ENCODE data around the gene UNC13D.
"Not testable (repeated sequence)": the region's sequence is repeated elsewhere in the genome, so short reads cannot be mapped to it uniquely, and the experiment has no call there.

Gene UNC13D

GRCh38 chr17:75819116-75819515 lies 25.1 kb downstream of the UNC13D start:
- DNase-seq: no peak

GRCh38 chr17:75818326-75818885 lies 25.8 kb downstream of the UNC13D start:
- DNase-seq: no peak

GRCh38 chr17:75817571-75817970 lies 26.6 kb downstream of the UNC13D start:
- DNase-seq: no peak

- DNase-seq: no peak
Observed at GRCh38 chr17:75816693-75817092, 27.5 kb downstream of the UNC13D start.

GRCh38 chr17:75815399-75815798 lies 28.8 kb downstream of the UNC13D start:
- DNase-seq: no peak

- DNase-seq: no peak
Observed at GRCh38 chr17:75814900-75815373, 29.3 kb downstream of the UNC13D start.

- no peak for DNase-seq
Observed at GRCh38 chr17:75814021-75814395, 30.2 kb downstream of the UNC13D start.

- DNase-seq: no peak
Observed at GRCh38 chr17:75813081-75814020, 30.9 kb downstream of the UNC13D start.

- DNase-seq: no peak
Observed at GRCh38 chr17:75812096-75813013, 31.8 kb downstream of the UNC13D start.

- DNase-seq: no peak
Observed at GRCh38 chr17:75811174-75811573, 33.0 kb downstream of the UNC13D start.

GRCh38 chr17:75810756-75811155 lies 33.4 kb downstream of the UNC13D start:
- not testable (repeated sequence) for DNase-seq

GRCh38 chr17:75810216-75810615 lies 34.0 kb downstream of the UNC13D start:
- DNase-seq: no peak

GRCh38 chr17:75809631-75810111 lies 34.5 kb downstream of the UNC13D start:
- no peak for DNase-seq

- DNase-seq: peak; percentile 63
Observed at GRCh38 chr17:75808905-75809621, 35.1 kb downstream of the UNC13D start.

GRCh38 chr17:75808549-75808904 lies 35.7 kb downstream of the UNC13D start:
- no peak for DNase-seq

GRCh38 chr17:75807861-75808260 lies 36.3 kb downstream of the UNC13D start:
- no peak for DNase-seq

- no peak for DNase-seq
Observed at GRCh38 chr17:75806822-75807500, 37.2 kb downstream of the UNC13D start.

- no peak for DNase-seq
Observed at GRCh38 chr17:75803883-75804282, 40.3 kb downstream of the UNC13D start.

- no peak for DNase-seq
Observed at GRCh38 chr17:75799402-75799801, 44.8 kb downstream of the UNC13D start.

GRCh38 chr17:75795820-75796607 lies 48.2 kb downstream of the UNC13D start:
- no peak for DNase-seq

- DNase-seq: no peak
Observed at GRCh38 chr17:75793460-75793859, 50.7 kb downstream of the UNC13D start.

All from NCI-H1436 treated with DMSO at 0.1 percent for 48 hours (cell line).